HG03460 (cell line): ENCODE data around the gene SLC25A52.
"Not testable (repeated sequence)": the region's sequence is repeated elsewhere in the genome, so short reads cannot be mapped to it uniquely, and the experiment has no call there.

Source experiments
- ATAC-seq: cut with Tn5 transposase; IDR thresholded peaks from one replicate; pipeline ENCODE4 v1.9.1; 2021; ENCODE audit not compliant: unreplicated experiment

The SLC25A52 gene

DNA sequence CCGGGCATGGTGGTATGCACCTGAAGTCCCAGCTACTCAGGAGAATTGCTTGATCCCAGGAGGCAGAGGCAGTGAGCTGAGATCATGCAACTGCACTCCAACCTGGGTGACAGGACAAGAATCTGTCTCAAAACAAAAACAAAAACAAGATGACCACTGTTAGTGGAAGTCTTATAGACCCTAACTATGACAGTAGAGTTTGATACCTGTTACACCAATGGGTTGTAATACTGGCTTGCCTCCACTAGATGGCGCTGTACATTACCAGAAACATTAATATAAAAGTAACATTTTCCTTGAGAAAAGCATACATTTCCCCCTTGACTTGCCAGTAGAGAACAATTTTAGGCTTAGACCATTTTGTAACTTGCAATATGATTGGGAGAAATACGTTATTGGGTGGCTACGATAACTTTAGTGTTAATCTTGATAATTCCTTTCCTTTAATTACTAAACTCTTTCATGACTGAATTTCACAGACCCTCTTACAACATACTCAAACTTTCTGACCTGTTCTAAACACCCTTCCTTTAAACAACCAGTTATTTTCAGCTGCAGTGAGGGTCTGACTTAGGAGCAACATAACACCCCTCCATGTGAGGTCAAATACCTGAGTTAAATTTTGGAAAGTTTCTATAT lies 19.5 kb downstream of the SLC25A52 start:
- no peak for ATAC-seq

DNA sequence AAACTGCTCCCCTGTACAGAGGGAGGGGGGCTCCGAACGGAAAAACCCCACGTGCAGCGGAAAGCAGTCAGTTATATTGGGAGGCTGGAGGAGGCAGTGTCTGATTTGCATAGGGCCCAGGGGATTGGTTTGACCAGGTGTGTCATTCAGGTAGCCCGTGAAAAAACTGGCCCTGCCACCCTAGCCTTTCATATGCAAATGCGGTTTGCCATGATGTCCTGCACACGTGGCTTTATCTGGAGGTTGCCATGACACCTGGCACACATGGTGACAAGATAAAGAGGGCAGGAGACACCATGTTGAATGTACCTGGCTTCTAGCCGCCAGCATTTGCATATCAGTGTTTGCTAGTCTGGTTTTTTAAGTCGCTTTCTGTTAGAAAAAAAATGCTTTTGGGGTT lies 20.5 kb downstream of the SLC25A52 start:
- no peak for ATAC-seq

DNA sequence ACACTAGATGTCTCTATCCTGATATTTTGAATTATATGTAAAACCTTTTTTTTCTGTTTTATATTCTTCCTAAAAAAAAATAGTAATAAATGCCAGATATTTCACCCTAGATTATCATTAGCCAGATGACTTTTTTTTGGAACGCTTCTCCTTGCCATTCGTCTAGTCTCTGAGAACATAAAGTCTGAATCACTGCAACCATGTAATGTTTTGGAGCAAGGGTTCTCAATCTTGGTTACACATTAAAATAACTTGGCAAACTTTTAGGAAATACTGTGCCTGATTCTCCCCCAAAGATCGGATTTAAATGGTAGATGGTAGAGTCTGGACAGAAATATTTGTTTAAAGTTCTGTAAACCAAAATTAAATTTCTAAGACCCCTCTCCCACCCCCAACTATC lies 21.0 kb downstream of the SLC25A52 start:
- no peak for ATAC-seq

DNA sequence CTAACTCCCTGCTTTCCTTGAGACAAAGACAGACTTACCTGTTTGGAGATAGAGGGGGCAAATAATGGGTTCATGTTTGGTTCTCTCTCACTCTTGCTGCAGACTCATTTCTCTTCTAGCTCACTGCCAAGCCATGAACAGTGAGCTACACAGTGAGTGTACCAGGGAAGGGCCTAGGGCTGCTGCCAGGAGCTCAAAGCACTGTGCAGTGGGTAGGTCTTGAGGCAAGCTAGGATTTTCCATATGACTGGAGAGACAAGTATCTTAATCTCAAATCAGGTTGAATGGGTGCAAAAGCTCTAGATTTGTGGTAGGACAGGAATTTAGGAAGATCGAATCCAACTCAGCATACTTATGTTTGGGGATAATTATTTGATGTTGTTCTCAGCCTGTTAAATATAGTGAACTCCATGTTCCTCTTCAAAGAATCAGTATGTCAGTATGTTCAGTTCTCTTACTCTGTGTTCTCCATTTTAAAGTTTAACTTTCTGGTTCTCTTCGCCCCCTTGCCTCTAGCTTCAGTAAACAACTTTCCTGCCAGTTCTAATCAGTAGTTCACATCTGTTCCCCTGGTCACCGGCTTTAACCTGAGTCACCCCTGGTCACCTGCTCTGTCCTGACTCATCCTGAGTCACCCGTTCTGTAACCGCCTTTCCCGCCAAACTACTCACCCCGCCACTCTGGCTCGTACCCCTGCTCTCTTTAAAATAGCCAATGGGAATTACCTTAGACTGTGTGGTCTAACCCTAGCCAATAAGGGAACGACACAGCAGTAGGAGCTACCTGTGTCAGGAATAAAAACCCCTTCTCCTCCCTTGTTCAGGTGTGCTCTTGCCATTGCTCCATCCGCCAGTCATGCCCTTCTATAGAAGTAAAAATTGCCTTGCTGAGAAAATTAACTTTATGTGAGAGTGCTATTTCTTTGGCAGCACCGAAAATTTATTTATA lies 21.9 kb downstream of the SLC25A52 start:
- ATAC-seq, result no peak

DNA sequence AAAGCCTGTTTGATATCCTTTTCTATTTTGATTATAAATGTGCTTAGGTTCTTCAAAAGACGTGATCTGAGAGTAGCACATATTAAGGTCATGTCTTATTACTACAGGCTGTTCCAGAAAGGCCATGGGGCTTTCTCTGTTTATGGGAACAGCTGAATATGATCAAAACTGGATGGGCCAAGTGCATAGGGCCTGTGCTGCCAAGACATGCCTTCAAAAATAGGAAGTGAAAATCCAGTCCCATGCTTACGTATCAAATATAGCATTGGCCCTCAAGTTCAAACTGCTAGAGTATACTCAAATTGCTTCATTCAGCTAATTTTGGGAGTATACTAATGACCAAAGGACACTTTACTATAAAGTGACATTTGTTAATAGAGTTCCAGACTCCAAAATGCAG lies 24.1 kb downstream of the SLC25A52 start:
- ATAC-seq, result peak; percentile 73

DNA sequence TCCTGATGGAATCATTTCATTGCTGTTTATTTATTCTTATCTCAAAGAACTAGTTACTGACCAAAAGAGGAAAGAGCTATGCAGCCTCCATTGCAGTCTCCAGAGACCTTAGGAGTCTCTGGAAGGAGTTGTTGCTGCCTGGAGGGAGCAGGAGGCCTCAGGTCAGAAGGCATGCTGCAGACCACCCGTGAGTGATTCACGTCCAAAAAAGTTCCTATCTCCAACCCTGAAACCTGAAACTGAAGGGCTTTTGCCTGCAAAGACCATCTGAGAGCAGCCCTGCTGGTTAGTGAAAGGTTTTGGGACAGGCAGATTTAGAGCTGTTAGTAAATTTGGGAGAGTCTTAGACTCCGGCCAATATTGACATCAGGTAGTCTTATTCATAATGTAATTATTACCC lies 29.1 kb downstream of the SLC25A52 start:
- no peak for ATAC-seq

DNA sequence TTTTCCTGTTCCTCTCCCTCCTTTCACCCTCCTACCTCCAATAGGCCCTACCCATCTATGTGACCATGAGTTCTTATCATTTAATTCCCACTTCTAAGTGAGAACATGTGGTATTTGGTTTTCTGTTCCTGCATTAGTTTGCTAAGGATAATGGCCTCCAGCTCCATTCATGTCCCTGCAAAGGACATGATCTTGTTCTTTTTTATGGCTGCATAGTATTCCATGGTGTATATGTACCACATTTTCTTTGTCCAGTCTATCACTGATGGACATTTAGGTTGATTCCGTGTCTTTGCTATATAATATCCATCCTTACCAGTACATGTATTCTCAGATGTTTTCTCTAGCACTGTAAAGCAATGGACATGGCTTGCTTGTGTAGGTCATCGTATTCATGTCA lies 31.5 kb downstream of the SLC25A52 start:
- not testable (repeated sequence) for ATAC-seq

DNA sequence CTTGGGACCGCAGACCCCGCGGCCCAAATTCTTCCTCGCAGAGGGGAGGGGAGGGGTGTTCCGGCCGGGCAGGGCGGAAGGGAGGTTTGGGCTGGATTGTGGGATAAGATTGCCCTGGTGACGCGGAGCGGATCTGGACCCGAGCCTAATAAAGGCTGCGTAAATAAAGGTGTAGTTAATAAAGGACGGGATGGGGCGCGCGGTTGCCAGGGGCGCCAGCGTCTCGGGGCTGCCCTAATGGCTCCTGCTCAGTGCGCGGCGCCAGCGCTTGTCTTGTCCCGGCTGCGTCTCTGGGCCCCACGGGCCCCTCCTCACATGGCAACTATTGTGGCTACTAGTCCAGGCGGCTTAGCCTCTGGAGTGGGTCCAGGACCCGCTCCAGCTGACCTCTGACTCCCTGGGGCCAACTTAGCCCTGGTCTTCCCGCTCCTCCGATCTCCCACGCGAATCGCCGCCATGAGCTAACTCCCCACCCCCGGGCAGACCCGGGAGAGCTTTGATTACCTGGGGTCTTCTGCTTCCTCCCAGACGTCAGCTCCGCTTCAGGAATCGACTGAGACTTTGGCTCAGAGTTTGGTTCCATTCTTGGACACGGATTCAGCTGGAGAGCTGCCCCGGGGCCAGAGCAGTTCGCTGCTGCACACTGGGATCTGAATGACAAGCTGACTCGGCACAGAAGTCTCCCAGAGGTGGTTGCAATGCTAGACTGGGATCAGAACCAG lies 36.5 kb downstream of the SLC25A52 start:
- ATAC-seq, result no peak

DNA sequence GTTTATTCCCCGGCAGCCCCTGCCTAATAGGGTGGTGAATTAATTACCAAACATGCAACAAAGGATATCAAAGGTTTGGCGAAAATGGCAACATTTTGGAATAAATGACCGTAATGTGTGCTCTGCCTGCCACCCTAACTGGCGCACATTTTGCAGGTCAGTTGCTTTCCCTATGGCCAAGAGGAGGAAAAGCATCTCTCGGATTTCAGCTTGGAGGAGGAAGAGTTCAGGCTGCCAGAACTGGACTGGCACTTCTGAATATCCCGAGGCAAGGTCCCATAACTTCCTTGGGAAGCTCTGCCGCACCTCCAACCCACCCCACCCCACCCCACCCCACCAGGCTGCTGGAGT lies 37.1 kb downstream of the SLC25A52 start:
- ATAC-seq, result no peak

DNA sequence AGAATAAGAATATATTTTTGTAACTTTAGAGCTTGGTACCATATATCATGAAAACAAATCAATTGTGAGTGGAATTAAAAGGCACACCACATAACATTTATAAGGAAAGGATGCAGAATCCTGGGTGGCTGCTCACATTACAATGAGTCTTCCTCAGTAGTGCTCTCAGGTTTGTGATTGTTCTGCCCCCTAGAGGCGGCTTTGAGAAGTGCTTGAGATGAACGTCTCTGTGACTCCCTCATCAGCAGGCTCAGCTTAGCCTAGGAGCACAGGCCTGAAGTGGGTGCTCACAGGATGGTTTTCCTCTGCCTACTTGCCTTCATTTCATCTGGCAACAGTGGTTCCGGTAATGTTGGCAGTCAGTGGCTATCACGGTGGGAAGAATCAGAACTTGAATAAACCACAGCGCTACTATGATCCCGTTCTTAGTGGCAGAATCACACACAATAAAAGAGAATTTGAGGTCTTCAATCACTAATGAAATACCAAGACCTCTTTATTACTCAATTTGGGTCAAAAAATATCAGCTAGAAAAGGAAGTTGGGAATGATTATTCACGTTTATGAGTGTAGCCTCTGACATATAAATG lies 38.2 kb downstream of the SLC25A52 start:
- ATAC-seq, result peak; percentile 93

DNA sequence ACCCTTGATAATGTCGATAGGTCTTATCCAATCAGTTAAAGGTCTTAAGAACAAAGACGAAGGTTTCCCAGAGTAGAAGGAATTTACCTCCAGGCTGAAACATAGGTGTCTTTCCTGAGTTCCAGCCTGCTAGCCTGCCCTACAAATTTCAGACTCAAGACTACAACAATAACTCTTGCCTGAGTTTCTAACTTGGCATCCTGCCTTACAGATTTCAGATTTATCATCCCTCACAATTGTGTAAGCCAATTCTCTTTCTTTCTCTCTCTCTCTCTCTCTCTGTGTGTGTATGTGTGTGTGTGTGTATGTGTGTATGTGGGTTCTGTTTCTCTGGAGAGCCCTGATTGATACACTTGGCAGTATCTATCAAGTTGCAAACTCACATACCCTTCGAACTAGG lies 39.1 kb downstream of the SLC25A52 start:
- no peak for ATAC-seq

DNA sequence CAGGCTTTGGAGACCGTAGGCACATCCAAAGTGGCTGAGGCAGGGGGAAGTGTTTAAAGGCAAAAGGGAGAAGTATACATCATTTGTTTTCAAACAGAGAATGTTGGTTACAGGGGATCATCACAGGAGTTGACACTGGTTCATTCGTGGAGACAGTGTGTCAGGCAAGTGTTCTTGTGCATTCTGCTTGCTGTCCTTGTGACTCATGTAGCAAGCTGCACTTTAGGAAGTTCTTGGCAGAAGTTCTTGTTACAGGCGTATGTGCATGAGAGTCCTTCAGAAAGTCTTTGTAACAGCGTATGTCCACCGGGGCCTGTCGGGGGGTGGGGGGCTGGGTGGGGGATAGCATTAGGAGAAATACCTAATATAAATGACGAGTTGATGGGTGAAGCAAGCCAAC lies 39.8 kb downstream of the SLC25A52 start:
- ATAC-seq, result no peak

DNA sequence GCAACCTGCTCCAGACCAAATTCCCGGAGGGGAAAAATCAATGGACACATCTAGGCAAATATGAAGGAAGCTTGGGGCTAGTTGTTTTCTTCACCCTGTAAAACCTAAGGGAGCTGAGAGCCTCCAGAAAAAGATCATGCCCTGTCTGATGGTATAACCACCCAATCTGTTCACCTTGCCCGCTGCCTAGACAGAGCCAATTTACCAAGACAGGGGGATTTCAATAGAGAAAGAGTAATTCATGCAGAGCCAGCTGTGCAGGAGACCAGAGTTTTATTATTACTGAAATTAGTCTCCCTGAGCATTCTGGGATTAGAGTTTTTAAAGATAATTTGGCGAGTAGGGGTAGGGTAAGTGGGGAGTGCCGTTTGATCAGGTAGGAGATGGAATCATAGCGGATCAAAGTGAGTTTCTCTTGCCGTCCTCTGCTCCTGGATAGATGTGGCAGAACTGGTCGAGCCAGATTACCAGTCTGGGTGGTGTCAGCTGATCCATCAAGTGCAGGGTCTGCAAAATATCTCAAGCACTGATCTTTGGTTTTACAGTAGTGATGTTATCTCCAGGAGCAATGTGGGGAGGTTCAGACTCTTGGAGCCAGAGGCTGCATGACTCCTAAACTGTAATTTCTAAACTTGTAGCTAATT lies 41.2 kb downstream of the SLC25A52 start:
- ATAC-seq, result no peak

DNA sequence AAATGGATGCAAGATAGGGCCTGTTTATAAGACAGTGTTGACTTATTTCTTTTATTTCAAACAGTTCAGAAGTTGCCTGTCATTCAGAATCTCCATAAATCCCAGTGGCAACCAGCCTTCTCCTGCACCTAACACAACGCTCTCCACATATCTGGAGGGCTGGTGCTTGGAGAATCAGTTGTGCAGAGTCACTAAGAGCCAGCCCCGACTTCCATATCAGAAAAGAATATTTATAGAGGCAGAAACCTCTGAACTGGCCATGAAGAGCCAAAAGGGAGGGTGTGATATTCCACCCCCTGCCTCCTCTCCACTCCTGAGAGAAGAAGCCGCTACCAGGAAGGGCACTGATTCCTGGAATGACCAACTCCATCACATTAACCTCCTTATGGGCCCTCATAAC lies 42.3 kb downstream of the SLC25A52 start:
- no peak for ATAC-seq

DNA sequence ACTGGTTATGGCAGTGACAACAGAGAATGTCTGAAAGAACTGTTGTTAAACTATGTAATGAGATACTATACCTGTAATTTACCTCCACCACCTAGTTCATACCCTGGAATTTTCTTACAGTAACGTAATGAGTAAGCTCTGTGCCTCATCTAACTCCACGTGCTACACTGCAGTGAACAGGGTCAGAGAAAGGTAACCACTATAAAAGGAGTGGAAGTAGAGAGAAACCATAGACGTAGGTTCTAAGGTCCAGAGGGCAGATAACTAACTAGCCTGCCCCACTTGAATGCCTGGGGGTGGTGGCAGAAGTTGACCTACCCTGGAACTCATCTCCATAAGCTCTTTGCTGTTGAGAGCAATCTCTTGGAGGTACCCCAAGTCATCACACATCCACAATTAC lies 44.3 kb downstream of the SLC25A52 start:
- ATAC-seq, result no peak

DNA sequence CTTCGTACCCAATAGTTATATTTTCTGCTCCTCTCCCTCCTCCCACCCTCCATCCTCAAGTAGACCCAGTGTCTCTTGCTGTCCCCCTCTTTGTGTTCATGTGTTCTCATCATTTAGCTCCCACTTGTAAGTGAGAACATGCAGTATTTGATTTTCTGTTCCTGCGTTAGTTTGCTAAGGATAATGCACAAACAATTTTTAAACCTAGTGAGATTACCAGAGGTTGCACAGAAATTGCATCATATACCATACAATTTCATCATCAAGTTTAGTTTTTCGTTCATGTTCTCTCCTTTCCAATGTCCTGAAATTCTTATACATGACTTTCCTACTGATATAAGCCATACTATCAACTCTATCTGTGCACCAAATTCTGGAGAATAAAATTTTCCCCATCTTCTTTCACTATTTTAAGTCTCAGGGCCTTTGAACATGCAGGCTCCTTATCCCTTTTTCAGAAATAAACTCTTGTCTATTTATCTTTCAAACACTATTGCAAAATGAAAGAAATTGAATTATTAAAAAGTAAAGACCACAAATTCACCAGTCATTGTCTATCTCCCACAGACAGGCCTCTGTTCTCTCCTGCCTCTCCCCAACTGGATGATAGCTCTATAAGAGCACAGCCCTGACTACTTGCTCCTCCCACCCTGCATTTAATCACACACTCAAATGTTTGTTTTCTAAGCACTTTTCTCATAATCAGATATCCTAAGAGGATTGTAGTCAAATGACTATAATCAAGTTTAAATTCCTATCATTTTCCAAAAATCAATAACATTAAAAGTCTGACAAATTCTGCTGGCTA lies 49.1 kb downstream of the SLC25A52 start:
- ATAC-seq, result no peak

DNA sequence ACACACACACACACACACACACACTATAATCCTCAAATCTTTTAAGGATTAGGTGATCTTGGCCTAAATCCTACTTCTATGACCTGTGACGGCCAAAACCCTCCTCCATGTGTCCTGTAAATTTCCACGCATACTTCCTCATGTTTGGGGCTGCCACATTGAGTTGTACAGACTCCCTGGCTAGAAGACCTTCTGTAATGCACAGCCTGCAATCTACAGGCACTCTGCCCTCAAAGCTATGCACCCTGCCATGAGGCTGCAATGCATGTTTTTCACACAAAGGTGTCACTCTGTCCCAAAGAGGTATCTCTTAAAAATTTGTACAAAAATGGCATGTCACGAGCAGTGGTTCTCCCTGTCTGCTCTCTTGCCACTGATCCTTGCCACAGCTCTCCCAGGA lies 49.9 kb downstream of the SLC25A52 start:
- no peak for ATAC-seq
